Dermis microvascular lymphatic vessel endothelial cell (primary cell): ENCODE results near the gene ZC3H12C. TPM values are rescaled to one million over a fixed set of nuclear protein-coding genes. Genes with fewer than 3 reads are reported as not detected.

Experiments
- DNase-seq, 2 donors: peaks; one replicate each; pipeline versions ENCODE4 v3.0.0 to v3.0.0-alpha.2; 2010; ENCODE audit warnings: low read depth in 2 of 2
- total RNA-seq: library from RNA; depleted of rRNA; stranded (reverse); fragments of >200 nt; gene quantifications from 2 replicates; pipeline ENCODE4 v1.2.1, GENCODE V29; 2014

Gene ZC3H12C
- total RNA-seq, 1 donor from 2014 or later: 10.5 TPM

DNA sequence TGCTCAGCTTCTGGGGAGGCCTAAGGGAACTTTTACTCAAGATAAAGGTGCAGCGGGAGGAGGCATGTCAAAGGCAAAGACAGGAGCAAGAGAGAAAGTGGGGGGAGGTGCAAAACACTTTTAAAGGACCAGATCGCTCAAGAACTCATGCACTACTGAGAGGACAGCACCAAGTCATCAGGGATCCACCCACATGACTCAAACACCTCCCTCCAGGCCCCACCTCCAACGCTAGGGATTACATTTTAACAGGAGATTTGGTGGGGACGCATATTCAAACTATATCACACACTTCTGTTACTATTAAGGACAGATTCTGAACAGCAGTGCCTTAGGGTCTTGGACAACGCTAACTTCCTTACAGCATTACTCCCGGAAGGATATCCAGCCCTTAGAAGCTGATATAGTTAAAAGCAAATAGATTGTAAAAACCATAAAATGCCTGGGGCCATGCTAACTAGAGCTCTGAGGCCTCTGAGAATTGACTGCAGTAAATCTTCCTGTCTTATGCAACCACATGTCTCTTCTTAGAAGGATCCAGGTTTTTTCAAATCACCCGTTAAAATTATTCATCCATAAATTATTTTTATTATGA is 16.7 kb upstream of the ZC3H12C start:
- no peak for DNase-seq

DNA sequence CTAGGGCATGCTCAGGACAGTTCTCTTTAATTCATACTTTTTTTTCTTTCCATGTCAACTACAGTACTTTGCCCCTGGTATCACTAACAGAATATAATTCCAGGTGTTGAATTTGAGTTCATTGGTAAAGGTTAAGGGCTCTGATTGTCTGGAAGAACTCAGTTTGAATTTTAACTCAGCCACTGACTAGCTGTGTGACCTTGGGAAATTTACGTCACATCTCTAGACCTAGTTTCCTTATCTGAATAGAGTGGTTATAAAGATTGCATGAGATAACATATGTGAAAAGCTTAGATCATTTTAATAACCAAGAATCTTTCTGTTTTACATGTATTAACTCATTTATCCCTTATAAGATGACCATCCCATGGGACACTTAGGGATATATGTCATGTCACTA is 15.8 kb upstream of the ZC3H12C start:
- DNase-seq: no peak

DNA sequence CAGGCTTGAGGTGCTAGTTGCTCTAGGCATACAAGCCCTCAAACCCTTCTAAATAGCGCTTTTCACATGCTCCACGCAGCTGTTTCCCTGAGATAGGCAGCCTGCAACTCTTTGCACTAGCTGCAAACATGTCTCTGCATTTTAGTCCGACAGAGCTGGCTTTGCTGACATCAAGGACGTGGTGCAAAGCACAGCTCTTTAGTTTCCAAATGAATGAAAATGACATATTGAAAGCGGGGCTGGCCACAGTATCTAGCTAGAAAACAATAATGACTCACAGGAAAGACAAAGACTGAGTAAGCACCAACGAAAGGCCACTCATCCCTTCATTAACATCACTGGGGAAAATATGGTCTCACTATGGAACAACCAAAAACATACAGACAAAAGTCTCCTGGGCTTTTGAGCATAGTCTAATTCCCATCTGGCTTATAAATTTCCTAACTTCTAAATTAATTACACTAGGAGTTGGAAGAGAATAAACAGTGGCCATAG is 15.3 kb upstream of the ZC3H12C start:
- peak; percentile 83 to 86 for DNase-seq

DNA sequence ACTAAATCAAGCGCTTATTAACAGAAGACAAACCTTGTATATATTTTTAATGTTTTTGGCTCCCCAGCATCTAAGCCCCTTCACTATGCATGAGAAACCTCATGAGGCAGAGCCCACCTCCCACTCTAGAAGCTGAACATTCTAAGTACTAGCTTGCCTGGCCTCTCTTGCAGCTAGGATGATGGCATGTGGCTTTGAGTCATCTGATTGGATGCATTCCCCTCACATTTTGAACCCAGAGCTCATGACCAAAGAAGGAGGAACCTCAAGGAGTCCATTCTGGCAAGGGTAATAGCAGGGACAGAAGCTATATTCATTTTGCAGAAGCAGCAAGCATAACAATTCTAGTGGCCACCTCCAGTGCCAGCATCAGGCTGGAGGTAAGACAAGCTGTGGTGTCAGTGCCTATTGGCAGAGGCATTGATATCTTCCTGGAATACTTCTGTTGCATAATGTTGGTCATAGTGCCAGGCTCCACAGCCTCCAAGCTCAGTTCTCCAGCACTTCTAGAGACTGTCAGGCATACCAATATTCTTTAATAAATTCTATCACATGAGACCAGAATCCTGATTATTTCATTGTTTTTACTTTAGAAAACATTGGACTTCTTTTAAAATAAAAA is 14.2 kb upstream of the ZC3H12C start:
- DNase-seq: no peak

DNA sequence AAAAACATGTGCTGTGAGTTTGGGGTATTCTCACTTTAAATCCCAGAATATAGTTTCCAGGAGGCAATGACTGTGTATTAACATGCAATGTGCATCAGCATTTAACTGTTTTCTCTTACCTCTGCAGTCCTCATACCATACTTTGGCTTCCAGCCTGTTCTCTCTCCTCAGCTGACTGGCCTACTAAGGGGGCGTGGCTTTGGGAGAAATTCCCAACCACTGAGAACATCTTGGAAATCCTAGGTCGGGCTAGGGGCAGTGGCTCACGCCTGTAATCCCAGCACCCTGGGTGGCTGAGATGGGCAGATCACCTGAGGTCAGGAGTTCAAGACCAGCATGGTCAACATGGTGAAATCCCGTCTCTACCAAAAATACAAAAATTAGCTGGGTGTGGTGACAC is 13.5 kb upstream of the ZC3H12C start:
- DNase-seq: no peak

DNA sequence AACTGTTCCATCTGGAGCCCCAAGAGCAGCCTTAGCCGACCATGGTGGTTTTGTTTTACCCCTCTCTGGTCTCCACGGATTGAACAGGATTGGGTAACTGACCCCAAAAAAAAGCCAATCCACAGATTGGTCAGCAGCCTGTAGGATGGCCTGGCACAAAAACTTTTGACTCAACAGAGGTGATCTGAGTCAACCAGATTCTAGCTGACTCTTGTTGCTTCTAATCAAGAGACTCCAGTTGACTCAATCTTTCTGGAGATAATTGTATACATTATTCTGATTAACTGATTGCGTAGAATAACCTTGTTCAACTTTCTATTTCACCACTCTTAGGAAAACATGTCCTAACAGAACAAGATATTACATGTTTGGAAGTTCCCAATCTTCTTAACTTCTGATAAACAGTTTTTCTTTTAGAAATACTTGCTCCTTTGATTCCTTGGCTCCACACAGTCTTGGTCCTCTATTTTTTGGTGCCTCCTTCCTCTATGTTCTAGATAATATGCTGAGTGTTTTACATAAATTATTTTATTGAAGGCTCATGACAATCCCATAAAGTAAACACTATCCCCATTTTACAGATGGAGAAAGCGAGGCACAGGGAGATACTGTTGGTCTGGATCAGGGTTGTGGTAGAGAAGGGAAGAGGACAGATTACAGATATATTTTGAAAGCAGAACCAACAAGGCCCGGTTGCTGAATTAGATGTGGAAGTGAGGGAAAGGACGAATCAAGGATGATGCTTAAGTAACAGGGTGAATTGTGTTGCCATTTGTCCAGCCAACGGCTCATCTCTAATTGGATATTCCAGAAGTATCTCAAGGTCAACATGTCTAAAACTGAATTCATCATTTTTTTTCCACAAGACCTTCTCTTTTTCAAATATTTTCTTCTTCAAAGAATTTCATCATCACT is 11.5 kb upstream of the ZC3H12C start:
- no peak for DNase-seq

DNA sequence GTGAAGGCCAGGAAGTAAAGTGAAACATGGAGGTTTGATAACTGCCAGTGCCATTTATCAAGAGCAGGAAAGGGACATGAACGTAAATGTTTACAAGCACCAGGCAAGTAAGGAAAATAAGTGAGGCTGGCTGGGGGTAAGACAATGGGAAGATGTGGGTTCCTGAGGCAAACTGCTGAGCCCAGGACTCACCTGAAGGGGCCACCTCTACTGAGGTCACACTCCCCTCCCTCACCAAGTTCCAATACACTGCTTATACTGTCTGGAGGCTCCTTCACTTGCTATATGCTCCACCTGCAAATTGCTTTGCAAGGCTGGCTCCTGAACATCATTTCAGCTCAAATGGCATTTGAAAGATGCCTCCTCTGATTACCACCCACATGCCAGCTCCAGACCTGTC is 10.3 kb upstream of the ZC3H12C start:
- no peak for DNase-seq

DNA sequence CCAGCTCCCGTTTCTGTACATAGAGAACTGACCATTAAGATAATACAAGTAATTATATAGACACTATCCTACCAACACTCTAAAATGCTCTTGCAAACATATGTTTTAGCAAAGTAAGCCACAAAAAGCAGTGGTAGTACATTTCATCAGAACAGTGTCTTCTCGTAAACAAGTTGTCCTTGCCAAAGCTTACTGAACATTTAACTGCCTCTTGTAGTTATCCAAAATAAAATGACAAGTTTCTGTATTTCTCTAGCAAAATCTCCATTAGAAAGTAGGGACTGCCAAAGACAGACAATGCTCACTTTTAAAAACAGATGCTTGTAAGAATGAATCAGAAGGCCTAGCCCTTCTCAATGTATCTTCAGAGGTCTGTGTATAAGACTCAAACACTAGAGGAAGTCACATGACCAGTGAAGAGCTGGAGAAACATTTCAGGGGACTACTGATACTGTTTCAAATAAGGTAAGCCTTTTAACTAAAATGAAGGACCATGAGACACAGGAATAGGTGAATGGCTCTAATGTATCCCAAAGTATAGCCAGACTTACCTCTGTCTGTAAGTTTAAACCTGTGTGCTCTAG is 7.8 kb upstream of the ZC3H12C start:
- DNase-seq: no peak

DNA sequence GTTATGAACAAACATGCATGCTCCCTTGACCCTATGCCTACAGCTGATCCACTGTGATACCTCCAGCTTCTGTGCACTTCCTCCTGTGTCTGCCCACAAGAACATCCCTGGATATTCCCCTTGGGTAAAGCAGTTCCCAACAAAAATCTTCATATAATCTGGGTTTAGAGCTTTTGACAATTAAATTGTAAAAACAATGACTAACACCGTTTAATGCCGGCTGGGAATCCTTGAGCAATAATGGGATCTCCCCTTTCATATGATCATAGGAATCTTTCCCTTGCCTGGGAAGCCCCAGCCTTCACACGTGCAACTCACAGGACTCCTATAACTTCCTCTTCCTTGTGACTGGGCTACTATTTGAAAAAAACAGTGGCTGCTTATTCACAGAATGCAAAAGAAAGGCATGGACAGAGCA is 6.3 kb upstream of the ZC3H12C start:
- DNase-seq: peak; percentile 70 to 83

DNA sequence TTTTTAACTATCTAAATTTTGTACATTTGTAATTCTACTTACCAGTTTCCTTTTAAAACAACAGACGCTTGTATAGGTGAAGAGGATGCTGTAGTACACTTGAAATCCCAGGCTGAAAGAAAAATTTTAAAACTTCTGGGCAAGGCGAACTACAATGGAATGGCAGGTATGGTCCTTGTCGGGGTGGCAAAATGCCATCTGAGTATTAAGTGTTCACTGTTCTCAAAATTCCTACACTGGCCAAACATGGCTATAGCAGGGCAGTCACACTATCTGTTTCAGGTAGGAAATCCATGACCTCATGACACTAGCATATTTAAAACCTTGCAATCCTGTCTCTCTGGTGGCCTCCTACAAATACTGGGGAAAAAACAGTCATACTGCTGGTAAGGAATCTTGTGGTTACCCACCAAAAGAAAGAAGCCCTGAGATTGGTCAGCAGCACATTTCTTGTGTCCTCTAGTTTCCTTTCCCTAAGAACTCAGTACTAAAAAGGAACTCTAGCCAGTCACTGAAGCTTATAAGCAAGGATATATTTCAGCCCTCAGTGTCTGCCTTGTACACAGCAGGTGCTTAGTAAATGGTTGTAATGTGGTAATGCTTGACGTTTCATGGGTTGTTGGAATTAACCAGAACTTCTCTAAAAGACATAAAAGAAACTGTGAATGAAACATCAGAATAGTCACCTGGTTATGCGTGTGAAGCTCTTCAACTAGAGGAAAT is 5.2 kb upstream of the ZC3H12C start:
- no peak for DNase-seq

DNA sequence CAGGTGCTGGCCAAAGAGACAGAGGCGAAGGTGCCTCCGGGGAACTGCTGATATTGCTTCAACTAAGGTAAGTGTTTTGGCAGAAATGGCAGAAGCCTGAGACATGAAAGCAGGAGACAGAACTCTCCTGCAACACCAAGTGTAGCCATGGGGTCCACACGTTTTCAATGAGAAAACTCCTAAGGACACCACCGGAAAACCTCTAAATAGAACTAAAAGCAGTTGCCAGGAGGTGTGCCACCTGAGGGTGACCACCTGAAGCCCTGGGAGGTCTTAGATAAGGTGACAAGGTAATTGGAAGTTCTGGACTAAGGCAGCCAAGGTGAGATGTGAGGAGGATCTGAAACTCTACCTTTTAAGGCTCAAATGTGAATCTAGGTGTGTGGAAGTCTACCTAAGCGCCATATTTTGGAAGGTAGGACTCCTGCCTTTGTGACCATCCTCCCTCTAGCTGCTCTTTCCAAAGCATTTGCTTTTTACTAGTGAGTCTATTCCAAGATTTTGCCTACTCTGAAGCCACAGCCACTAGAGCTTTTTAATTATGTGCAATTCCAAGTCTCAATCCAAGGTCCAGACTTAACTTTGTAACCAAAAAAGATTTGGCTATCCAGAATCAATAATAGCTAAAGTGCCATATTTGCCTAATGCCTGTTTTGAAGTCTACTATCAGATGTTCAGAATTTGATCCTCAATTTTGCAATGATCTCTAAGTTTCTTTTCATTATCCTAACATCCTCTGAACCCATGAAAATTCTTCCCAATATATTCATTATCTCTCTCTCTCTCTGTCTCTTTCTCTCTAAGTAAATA is 4.5 kb upstream of the ZC3H12C start:
- DNase-seq: no peak

DNA sequence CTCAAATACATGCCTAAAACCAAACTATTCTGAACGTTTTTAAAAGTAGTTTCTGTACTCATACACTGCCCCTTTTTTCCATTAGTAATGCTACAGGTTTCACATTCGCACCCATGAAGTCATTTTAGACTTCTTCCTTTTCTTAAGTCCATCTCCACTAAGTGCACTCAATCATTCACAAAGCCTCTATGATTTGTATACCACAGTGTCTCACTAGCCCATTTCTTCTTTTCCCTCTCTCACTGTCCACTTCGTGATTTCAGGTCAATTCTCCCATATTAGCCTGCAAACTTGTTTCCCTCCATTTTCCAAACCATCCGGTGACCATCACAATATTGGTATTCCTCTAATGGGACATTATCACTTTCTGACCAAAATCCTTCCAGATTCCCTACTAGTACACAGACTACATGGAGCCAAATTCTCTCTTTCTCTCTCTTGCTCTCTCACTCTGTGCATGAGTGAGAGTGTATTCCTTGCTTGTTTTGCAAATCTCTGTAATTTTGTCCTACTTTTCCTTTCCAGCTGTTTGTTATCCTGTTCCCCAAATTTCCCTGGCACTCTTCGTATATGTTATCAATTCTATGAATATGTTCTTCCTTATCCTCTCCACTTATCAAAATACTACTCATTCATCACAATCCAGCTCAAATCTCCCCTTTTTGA is 3.4 kb upstream of the ZC3H12C start:
- DNase-seq: no peak

DNA sequence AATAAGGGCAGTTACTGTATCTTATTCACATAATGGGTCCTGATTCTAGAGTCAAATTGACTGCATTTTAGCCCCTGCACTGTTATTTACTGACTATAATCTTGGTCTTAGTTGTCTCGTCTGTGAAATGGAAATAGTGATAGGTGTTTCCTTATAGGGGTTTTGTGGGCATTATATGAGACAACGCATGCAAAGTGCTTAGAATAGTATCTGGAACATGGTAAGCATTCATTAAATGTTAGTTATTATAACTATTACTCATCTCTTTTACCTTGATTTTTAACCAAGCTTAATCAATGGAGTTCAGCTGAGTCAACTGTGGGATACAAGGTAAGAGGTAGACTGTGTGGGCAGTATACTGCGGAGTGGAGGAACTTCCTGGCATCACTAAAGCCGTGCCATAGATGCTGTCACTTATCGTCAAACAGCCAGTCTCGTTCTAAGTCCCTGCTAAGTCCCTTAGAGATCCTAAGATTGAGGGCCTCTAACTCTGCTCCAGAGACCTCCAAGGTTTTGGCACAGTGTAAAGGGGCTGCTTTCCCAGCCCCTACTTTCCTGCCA is 2.6 kb upstream of the ZC3H12C start:
- DNase-seq: no peak

DNA sequence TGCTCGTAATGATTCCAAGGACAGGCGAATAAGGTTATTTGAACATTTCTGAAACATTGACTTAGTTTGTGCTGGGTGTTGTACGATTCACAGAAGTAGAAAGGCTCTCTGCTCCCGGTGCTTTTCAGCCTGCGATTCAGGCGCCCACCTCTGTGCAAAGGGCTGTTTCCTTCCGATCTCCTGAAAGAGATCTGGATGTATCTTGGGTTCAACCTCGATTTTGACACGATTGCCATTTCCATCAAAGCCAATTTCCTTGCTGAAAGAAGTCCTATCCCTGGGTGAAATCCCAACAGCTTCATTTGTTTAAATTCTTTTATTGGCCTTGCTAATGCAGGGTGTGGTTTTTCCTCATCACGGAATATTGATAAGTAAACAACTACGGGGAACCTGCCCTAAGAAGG is 1.1 kb upstream of the ZC3H12C start:
- peak in 1 of 2 donors; percentile 26 for DNase-seq

DNA sequence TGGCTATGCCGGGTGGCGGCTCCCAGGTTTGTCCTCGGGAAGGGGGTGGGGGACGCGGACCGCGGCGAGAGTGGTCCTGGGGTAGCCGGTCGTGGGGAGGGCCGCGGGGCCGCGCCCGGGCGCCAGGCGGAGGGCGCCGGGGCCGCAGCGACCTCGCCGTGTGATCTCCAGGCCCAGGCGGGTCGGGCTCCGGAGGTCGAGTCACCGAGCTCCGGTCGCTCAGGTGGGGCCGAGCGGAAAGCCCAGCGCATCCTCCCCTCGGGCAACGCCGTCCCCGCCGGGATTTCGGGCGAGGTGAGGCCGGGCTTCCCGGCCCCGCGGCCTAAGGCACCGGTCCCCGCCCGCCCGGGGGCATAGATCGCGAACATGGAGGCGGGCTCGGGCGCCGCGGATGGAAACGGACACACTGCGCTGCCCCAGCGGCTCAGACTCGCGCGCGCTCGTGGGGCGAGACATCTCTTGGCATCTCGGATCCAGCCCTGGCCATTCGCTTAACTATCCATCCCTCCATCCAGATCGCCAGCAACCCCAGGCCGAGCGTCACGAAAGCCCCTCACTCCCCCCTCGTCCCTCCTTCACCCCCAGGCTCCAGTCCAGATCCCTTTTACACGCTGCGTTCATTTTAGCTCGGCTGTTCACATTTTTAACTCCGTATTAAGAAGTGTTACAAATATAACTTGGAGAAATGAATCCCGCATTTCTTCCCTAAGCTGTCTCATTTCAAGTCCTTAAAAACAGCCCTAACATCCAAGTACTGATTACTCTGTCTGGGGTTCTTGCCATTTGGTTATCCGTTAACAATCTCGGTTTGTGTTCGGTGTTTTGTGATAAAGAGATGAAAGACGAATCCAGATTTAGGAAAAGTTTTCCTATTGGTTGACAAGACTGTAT is 460 bp downstream of the ZC3H12C start:
- peak in 1 of 2 donors; percentile 59 for DNase-seq

DNA sequence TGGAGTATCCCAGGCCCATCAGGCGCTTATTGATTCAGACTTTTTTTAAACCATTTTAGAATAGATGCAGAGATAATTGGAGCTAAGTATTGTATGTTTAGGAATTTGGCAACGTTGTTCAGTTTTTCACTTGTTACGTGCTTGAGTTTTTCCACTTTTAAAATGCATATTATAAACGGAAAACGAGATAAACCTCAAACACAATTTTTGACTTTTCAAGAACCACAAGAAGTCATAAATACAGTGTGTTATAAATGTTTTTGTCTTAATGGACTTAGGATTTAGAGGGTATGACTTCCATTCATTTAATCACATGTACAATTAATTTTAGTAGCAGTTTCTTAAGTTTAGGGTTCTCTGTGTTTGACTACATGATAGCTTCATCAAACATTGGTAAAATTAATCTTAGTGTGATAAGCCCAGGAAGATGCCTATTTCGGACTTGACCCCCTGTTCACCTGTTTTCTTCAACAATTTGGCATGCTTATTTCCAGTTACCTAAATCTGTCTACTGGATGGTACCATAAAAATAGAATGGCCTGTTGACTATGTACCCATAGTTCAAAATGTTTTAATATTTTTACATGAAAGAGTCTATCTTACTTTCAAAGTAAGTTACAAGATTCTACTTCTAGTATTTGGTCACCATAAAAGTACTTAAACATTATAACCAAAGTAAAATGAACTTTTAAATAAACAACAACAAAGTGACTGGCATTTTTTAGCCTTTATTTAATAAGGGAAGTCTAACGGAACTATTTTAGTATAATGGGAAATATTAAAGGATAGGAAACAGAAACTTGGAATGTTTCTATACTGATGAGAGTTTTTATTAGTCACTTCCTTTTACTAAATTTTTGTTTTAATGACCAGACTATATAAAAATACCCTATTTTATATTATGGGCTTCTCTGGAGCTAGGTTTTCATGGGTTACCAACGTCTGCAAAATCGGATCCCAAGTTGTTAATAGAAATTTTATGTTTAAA is 1.4 kb downstream of the ZC3H12C start:
- DNase-seq: peak; percentile 11 to 37

DNA sequence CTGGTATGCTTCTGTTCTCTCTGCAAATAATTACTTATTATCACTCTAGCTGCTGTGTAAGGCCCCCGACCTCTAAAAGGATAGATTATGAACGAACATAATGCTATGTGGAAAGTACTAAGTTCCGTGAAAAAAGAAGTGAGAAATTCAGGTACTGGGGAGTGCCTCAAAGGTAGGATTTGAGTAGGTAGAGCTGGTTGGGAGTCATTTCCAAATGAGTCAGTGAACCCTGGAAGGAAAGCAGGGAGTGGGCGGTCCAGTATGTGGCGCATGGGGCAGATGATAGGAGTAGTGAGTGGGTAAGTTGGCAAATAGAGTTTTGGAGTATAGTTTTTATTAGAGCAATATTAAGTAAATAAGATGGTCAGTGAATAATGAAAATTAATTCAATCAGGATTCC is 2.4 kb downstream of the ZC3H12C start:
- DNase-seq: no peak
